Non-pigmented ciliary epithelial cell (primary cell): ENCODE results near the gene HAAO.

Source experiments
- DNase-seq: peaks from one replicate; pipeline ENCODE4 v3.0.0-alpha.2; 2010; ENCODE audit warnings: low read depth

HAAO gene

GRCh38 chr2:42767899-42768705 lies 24.3 kb downstream of the HAAO start:
- DNase-seq: no peak

- no peak for DNase-seq
Observed at GRCh38 chr2:42767080-42767898, 25.1 kb downstream of the HAAO start.

GRCh38 chr2:42765686-42766085 lies 26.7 kb downstream of the HAAO start:
- no peak for DNase-seq

GRCh38 chr2:42764901-42765300 lies 27.5 kb downstream of the HAAO start:
- no peak for DNase-seq

GRCh38 chr2:42764096-42764495 lies 28.3 kb downstream of the HAAO start, which contains the start of gene OXER1:
OXER1 (minus strand) TSS chr2:42764135; CDS start chr2:42764062, 73 bp downstream.
- no peak for DNase-seq

- no peak for DNase-seq
Observed at GRCh38 chr2:42762823-42763804, 29.3 kb downstream of the HAAO start.

- no peak for DNase-seq
Observed at GRCh38 chr2:42762155-42762554, 30.2 kb downstream of the HAAO start.

- no peak for DNase-seq
Observed at GRCh38 chr2:42761554-42761953, 30.8 kb downstream of the HAAO start.

- DNase-seq: no peak
Observed at GRCh38 chr2:42758751-42759150, 33.6 kb downstream of the HAAO start.

GRCh38 chr2:42757981-42758740 lies 34.2 kb downstream of the HAAO start:
- DNase-seq: no peak

- no peak for DNase-seq
Observed at GRCh38 chr2:42756966-42757513, 35.3 kb downstream of the HAAO start.

- no peak for DNase-seq
Observed at GRCh38 chr2:42756150-42756775, 36.1 kb downstream of the HAAO start.

- no peak for DNase-seq
Observed at GRCh38 chr2:42755191-42755880, 37.0 kb downstream of the HAAO start.

- DNase-seq: no peak
Observed at GRCh38 chr2:42754776-42755140, 37.6 kb downstream of the HAAO start.

- no peak for DNase-seq
Observed at GRCh38 chr2:42754021-42754775, 38.2 kb downstream of the HAAO start.

- no peak for DNase-seq
Observed at GRCh38 chr2:42752816-42753813, 39.3 kb downstream of the HAAO start.

- no peak for DNase-seq
Observed at GRCh38 chr2:42752314-42752713, 40.1 kb downstream of the HAAO start.

- DNase-seq: no peak
Observed at GRCh38 chr2:42748840-42749239, 43.5 kb downstream of the HAAO start.
